HEK293 (cell line): ENCODE data around the gene IGF1R.

Source experiments
- ATF2 ChIP-seq: fragments of 450-650 bp; formaldehyde crosslinking; IDR thresholded peaks from 2 replicates; pipeline ENCODE4 v1.5.1; 2016; ENCODE audit warnings: missing biosample characterization, missing genetic modification characterization, low read depth
- EGR2 ChIP-seq: fragments of 450-650 bp; formaldehyde crosslinking; IDR thresholded peaks from 2 replicates; pipeline ENCODE4 v1.5.1; 2016; ENCODE audit warnings: low read depth, missing biosample characterization, missing genetic modification characterization
- HOXD13 ChIP-seq: sonication (generic); formaldehyde crosslinking; IDR thresholded peaks from 2 replicates; pipeline ENCODE4 v1.8.0; 2022; ENCODE audit warnings: missing genetic modification reagents, borderline replicate concordance
- MEIS1 ChIP-seq: sonication (generic); formaldehyde crosslinking; IDR thresholded peaks from 2 replicates; pipeline ENCODE4 v1.8.1; 2022; ENCODE audit warnings: missing genetic modification reagents, mild to moderate bottlenecking, borderline replicate concordance
- PATZ1 ChIP-seq: fragments of 450-650 bp; formaldehyde crosslinking; IDR thresholded peaks from 2 replicates; pipeline ENCODE4 v1.5.1; 2016; ENCODE audit warnings: missing biosample characterization, missing genetic modification characterization
- PRDM1 ChIP-seq: fragments of 450-650 bp; formaldehyde crosslinking; IDR thresholded peaks from 2 replicates; pipeline ENCODE4; 2016; ENCODE audit warnings: missing biosample characterization, missing genetic modification characterization
- PRDM4 ChIP-seq: fragments of 450-650 bp; formaldehyde crosslinking; IDR thresholded peaks from 2 replicates; pipeline ENCODE4 v1.5.1; 2017; ENCODE audit warnings: missing biosample characterization, missing genetic modification characterization
- ZNF146 ChIP-seq: fragments of 450-650 bp; formaldehyde crosslinking; IDR thresholded peaks from 2 replicates; pipeline ENCODE4 v1.5.1; 2016; ENCODE audit warnings: missing biosample characterization, missing genetic modification characterization
- ZNF2 ChIP-seq: fragments of 450-650 bp; formaldehyde crosslinking; IDR thresholded peaks from 2 replicates; pipeline ENCODE4 v1.5.1; 2016; ENCODE audit warnings: missing biosample characterization, missing genetic modification characterization
- ZNF391 ChIP-seq: fragments of 450-650 bp; formaldehyde crosslinking; IDR thresholded peaks from 2 replicates; pipeline ENCODE4 v1.5.1; 2016; ENCODE audit warnings: low read depth, missing biosample characterization, missing genetic modification characterization, borderline replicate concordance
- ZNF521 ChIP-seq: fragments of 450-650 bp; formaldehyde crosslinking; IDR thresholded peaks from 2 replicates; pipeline ENCODE4 v1.5.1; 2017; ENCODE audit warnings: missing biosample characterization, mild to moderate bottlenecking, missing genetic modification characterization
- ZNF558 ChIP-seq: fragments of 450-650 bp; formaldehyde crosslinking; IDR thresholded peaks from 2 replicates; pipeline ENCODE4 v1.5.1; 2016; ENCODE audit warnings: missing biosample characterization, missing genetic modification characterization
- ZNF629 ChIP-seq: fragments of 450-650 bp; formaldehyde crosslinking; IDR thresholded peaks from 2 replicates; pipeline ENCODE4 v1.5.1; 2017; ENCODE audit warnings: missing biosample characterization, missing genetic modification characterization
- ZNF654 ChIP-seq: fragments of 450-650 bp; formaldehyde crosslinking; IDR thresholded peaks from 2 replicates; pipeline ENCODE4 v1.5.1; 2016; ENCODE audit warnings: low read depth, missing biosample characterization, missing genetic modification characterization
- ZNF660 ChIP-seq: fragments of 450-650 bp; IDR thresholded peaks from 2 replicates; pipeline ENCODE4 v1.5.1; 2018; ENCODE audit warnings: missing biosample characterization, mild to moderate bottlenecking, missing genetic modification characterization
- ZXDB ChIP-seq: fragments of 450-650 bp; formaldehyde crosslinking; IDR thresholded peaks from 2 replicates; pipeline ENCODE4 v1.5.1; 2016; ENCODE audit warnings: missing biosample characterization, missing genetic modification characterization
- TF ChIP-seq, protein P1 (sequence below): fragments of 450-650 bp; formaldehyde crosslinking; IDR thresholded peaks from 2 replicates; pipeline ENCODE4 v1.5.1; 2016; ENCODE audit warnings: missing biosample characterization, missing genetic modification characterization, borderline replicate concordance
- TF ChIP-seq, protein P2 (sequence below): fragments of 450-650 bp; formaldehyde crosslinking; IDR thresholded peaks from 2 replicates; pipeline ENCODE4; 2016; ENCODE audit warnings: missing biosample characterization, missing genetic modification characterization
- TF ChIP-seq, protein P3 (sequence below): fragments of 450-650 bp; formaldehyde crosslinking; IDR thresholded peaks from 2 replicates; pipeline ENCODE4 v1.5.1; 2016; ENCODE audit warnings: missing biosample characterization, missing genetic modification characterization
- TF ChIP-seq, protein P4 (sequence below): fragments of 450-650 bp; formaldehyde crosslinking; IDR thresholded peaks from 2 replicates; pipeline ENCODE4 v1.5.1; 2017; ENCODE audit warnings: missing biosample characterization, missing genetic modification characterization

The IGF1R gene

DNA sequence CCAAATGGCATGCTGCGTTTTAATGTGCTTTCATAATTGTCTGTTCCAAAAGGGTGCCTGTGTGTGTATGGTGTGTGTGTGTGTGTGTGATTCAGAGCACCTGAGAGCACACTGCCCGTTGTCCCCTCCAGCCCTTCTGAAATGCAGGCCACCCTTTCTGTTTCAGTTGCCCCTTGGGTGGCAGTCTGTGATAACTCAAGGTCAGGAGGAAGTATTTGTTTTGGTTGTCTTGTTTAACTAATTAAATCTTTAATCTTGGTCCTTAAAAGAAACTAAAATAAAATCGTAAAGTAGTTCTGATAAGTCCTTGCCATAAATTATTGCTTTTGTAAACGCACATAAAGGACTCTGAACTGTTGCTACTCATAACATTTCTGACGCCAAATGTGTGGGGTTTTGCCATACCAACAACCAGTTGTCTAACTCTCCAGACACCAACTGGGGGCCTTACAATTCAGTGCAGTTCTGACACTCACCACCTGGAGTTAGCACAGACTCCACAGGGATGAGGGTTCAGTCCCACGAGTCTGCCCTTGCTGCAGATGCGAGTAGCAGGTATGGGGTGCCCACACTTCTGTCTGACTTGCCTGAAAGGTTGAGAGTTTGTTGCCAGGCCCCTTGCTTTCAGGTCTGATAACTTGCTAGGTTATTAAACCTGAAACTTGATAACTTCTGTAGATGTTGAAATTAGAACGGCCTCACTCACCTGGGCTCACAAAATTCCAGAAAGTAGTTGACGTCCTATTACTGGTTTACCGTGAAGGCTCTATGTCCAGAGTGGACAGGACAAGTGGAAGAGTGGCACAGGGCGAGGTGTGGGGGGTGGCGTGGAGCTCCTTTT, 157.3 kb downstream of the IGF1R start (continued):
- TF ChIP-seq, protein P1, sequence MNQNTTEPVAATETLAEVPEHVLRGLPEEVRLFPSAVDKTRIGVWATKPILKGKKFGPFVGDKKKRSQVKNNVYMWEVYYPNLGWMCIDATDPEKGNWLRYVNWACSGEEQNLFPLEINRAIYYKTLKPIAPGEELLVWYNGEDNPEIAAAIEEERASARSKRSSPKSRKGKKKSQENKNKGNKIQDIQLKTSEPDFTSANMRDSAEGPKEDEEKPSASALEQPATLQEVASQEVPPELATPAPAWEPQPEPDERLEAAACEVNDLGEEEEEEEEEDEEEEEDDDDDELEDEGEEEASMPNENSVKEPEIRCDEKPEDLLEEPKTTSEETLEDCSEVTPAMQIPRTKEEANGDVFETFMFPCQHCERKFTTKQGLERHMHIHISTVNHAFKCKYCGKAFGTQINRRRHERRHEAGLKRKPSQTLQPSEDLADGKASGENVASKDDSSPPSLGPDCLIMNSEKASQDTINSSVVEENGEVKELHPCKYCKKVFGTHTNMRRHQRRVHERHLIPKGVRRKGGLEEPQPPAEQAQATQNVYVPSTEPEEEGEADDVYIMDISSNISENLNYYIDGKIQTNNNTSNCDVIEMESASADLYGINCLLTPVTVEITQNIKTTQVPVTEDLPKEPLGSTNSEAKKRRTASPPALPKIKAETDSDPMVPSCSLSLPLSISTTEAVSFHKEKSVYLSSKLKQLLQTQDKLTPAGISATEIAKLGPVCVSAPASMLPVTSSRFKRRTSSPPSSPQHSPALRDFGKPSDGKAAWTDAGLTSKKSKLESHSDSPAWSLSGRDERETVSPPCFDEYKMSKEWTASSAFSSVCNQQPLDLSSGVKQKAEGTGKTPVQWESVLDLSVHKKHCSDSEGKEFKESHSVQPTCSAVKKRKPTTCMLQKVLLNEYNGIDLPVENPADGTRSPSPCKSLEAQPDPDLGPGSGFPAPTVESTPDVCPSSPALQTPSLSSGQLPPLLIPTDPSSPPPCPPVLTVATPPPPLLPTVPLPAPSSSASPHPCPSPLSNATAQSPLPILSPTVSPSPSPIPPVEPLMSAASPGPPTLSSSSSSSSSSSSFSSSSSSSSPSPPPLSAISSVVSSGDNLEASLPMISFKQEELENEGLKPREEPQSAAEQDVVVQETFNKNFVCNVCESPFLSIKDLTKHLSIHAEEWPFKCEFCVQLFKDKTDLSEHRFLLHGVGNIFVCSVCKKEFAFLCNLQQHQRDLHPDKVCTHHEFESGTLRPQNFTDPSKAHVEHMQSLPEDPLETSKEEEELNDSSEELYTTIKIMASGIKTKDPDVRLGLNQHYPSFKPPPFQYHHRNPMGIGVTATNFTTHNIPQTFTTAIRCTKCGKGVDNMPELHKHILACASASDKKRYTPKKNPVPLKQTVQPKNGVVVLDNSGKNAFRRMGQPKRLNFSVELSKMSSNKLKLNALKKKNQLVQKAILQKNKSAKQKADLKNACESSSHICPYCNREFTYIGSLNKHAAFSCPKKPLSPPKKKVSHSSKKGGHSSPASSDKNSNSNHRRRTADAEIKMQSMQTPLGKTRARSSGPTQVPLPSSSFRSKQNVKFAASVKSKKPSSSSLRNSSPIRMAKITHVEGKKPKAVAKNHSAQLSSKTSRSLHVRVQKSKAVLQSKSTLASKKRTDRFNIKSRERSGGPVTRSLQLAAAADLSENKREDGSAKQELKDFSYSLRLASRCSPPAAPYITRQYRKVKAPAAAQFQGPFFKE (tag by site-specific recombination) = no peak
- peak; percentile 65 for TF ChIP-seq ZXDB (tag by site-specific recombination)
- no peak for TF ChIP-seq ZNF654 (tag by site-specific recombination)
- peak; percentile 43 for TF ChIP-seq ZNF629 (tag by site-specific recombination)
- TF ChIP-seq, protein P2, sequence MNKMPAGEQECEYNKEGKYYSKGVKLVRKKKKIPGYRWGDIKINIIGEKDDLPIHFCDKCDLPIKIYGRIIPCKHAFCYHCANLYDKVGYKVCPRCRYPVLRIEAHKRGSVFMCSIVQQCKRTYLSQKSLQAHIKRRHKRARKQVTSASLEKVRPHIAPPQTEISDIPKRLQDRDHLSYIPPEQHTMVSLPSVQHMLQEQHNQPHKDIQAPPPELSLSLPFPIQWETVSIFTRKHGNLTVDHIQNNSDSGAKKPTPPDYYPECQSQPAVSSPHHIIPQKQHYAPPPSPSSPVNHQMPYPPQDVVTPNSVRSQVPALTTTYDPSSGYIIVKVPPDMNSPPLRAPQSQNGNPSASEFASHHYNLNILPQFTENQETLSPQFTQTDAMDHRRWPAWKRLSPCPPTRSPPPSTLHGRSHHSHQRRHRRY = no peak
- 0 out of 2 replicates have a peak, but pooled peaks have one; percentile 50 for TF ChIP-seq PRDM4 (tag by site-specific recombination)
- TF ChIP-seq, protein P3, sequence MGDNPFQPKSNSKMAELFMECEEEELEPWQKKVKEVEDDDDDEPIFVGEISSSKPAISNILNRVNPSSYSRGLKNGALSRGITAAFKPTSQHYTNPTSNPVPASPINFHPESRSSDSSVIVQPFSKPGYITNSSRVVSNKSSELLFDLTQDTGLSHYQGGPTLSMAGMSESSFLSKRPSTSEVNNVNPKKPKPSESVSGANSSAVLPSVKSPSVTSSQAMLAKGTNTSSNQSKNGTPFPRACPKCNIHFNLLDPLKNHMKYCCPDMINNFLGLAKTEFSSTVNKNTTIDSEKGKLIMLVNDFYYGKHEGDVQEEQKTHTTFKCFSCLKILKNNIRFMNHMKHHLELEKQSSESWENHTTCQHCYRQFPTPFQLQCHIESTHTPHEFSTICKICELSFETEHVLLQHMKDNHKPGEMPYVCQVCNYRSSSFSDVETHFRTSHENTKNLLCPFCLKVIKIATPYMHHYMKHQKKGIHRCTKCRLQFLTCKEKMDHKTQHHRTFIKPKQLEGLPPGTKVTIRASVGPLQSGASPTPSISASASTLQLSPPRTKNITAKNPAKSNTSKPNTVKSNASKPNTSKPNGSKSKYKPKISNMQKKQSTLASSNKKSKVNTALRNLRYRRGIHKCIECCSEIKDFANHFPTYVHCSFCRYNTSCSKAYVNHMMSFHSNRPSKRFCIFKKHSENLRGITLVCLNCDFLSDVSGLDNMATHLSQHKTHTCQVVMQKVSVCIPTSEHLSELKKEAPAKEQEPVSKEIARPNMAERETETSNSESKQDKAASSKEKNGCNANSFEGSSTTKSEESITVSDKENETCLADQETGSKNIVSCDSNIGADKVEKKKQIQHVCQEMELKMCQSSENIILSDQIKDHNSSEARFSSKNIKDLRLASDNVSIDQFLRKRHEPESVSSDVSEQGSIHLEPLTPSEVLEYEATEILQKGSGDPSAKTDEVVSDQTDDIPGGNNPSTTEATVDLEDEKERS (tag by site-specific recombination) = no peak
- no peak for TF ChIP-seq ZNF521 (tag by site-specific recombination)
- TF ChIP-seq ZNF558 = no peak
- TF ChIP-seq ZNF146 (tag by site-specific recombination) = no peak
- no peak for TF ChIP-seq ZNF391 (tag by site-specific recombination)
- TF ChIP-seq ZNF660 (tag by site-specific recombination) = no peak
- TF ChIP-seq PATZ1 (tag by site-specific recombination) = 0 out of 2 replicates have a peak, but pooled peaks have one; percentile 8
- no peak for TF ChIP-seq EGR2 (tag by site-specific recombination)
- TF ChIP-seq MEIS1 (CRISPR knock-in tag) = no peak
- TF ChIP-seq, protein P4, sequence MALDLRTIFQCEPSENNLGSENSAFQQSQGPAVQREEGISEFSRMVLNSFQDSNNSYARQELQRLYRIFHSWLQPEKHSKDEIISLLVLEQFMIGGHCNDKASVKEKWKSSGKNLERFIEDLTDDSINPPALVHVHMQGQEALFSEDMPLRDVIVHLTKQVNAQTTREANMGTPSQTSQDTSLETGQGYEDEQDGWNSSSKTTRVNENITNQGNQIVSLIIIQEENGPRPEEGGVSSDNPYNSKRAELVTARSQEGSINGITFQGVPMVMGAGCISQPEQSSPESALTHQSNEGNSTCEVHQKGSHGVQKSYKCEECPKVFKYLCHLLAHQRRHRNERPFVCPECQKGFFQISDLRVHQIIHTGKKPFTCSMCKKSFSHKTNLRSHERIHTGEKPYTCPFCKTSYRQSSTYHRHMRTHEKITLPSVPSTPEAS (tag by site-specific recombination) = peak; percentile 48
- 0 out of 2 replicates have a peak, but pooled peaks have one; percentile 27 for TF ChIP-seq ZNF2
- TF ChIP-seq PRDM1 = no peak
- no peak for TF ChIP-seq ATF2 (tag by site-specific recombination)
- TF ChIP-seq HOXD13 (CRISPR knock-in tag) = no peak
